NB4 (cell line): ENCODE data around the gene TAF6L.
"Not testable (repeated sequence)": the region's sequence is repeated elsewhere in the genome, so short reads cannot be mapped to it uniquely, and the experiment has no call there.

Experiments used
- DNase-seq: peaks from one replicate; pipeline ENCODE4 v3.0.0; 2010; ENCODE audit warnings: low read depth
- H3K4me3 ChIP-seq: one replicate; pipeline ENCODE4 v1.5.1; 2011; ENCODE audit warnings: mild to moderate bottlenecking, low read depth, low read length, moderate library complexity
- MAX ChIP-seq: IDR thresholded peaks from 2 replicates; pipeline ENCODE4 v1.6.1; 2011; ENCODE audit warnings: low read depth, low read length
- MYC ChIP-seq: IDR thresholded peaks from 2 replicates; pipeline ENCODE4 v1.6.1; 2011; ENCODE audit warnings: low read depth, low read length
- POLR2A ChIP-seq: IDR thresholded peaks from 2 replicates; pipeline ENCODE4 v1.6.1; 2011; ENCODE audit warnings: mild to moderate bottlenecking; ENCODE audit not compliant: insufficient read length; ENCODE audit errors: extremely low read depth
- TF ChIP-seq, protein P1 (sequence below): IDR thresholded peaks from one replicate; pipeline ENCODE4 v1.5.1; 2012; ENCODE audit warnings: low read depth, low read length

The TAF6L gene

DNA sequence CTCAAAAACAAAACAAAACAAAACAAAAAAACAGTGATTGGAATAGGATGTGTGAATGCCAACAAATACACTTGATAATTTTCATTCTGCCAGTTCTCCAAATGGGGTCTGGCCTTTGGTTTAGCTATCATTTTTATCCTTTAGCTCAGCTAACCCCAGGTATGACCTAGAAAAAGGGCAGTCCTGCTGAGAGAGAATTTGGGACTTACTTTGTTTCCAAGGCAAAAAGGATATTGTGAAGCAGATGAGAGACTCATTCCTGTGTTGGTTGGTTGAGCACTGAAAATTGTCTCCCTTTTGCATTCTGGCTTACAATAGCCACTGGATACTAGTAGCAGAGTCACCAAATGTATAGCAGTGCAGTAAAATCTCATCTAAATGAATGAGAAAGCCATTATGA is 34.0 kb upstream of the TAF6L start:
- no peak for DNase-seq
- TF ChIP-seq POLR2A (no peak), MAX (no peak), MYC (no peak)
- TF ChIP-seq, protein P1, sequence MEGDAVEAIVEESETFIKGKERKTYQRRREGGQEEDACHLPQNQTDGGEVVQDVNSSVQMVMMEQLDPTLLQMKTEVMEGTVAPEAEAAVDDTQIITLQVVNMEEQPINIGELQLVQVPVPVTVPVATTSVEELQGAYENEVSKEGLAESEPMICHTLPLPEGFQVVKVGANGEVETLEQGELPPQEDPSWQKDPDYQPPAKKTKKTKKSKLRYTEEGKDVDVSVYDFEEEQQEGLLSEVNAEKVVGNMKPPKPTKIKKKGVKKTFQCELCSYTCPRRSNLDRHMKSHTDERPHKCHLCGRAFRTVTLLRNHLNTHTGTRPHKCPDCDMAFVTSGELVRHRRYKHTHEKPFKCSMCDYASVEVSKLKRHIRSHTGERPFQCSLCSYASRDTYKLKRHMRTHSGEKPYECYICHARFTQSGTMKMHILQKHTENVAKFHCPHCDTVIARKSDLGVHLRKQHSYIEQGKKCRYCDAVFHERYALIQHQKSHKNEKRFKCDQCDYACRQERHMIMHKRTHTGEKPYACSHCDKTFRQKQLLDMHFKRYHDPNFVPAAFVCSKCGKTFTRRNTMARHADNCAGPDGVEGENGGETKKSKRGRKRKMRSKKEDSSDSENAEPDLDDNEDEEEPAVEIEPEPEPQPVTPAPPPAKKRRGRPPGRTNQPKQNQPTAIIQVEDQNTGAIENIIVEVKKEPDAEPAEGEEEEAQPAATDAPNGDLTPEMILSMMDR, result no peak
- no peak overlapping the region for H3K4me3 ChIP-seq

- TF ChIP-seq POLR2A (no peak), MYC (no peak), MAX (no peak)
- TF ChIP-seq, protein P1, result no peak
- DNase-seq, result no peak
- H3K4me3 ChIP-seq, result no peak overlapping the region
Observed at GRCh38 chr11:62747475-62748160, 23.6 kb upstream of the TAF6L start.

- H3K4me3 ChIP-seq, result not testable (repeated sequence)
Observed at GRCh38 chr11:62749931-62750330, 21.3 kb upstream of the TAF6L start.

GRCh38 chr11:62752177-62752785 is 18.9 kb upstream of the TAF6L start:
- H3K4me3 ChIP-seq, result no peak overlapping the region

More at GRCh38 chr11:62749931-62750330, 21.3 kb upstream of the TAF6L start:
- not testable (repeated sequence) for DNase-seq

GRCh38 chr11:62752994-62753735 is 18.0 kb upstream of the TAF6L start:
- no peak for DNase-seq
- peak overlapping the region; percentile 92 for H3K4me3 ChIP-seq
- TF ChIP-seq MYC (no peak), MAX (no peak), POLR2A (no peak)
- TF ChIP-seq, protein P1, result no peak

More at GRCh38 chr11:62752177-62752785, 18.9 kb upstream of the TAF6L start:
- no peak for TF ChIP-seq POLR2A
- no peak for TF ChIP-seq MAX
- TF ChIP-seq, protein P1, result no peak
- no peak for TF ChIP-seq MYC
- no peak for DNase-seq

DNA sequence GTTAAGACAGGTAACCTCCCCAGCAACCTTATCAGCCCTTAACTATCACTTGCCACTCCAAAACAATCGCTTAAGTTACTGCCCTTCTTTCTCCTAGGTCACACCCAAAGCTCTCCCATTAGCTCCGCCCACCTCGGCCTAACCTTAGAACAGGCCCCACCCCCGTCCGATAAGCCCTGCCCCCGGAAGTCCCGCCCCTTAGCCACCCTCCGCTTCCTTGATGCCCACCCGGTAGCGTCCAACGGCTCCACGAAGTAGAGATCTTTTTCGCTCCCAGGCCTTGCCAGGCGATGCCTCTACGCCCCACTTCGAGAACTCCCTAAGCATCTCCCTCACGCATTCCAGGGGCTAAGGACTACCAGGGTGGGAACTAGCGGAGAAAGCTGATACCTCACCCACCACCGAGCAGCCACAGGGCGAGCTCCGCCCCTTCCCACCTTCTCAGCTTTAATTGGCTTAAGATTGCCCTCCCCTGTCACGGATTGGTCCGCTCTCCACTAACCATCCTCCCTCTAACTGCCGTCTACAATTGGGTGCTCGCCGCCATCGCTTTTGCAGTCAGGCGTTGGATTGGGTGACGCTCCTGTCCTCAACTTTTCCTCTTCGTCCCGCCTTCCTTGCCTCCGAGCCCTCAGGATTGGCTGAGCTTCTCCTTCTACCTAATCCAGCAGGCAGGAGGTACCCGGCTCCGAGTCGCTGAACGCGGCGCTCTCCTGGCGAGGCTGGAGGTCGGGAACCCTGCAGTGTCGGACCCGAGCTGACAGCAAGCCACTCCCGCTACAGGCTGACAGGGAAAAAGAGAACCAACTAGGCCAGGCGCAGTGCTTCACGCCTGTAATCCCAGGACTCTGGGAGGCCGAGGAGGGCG is 17.2 kb upstream of the TAF6L start, which contains the start of gene ZBTB3:
ZBTB3 (minus strand) TSS at position 425 of the 868 bp plus-strand sequence. CDS start 496 bp downstream, outside the sequence.
- peak within 1 kb of the TSS; percentile 92 for H3K4me3 ChIP-seq
- DNase-seq, result peak; percentile 100
- peak; percentile 72; the same call in 1 of the 2 replicates for TF ChIP-seq MAX
- peak; percentile 97 for TF ChIP-seq POLR2A
- peak; percentile 58; the same call in 1 of the 2 replicates for TF ChIP-seq MYC
- TF ChIP-seq, protein P1, result no peak
